ENCODE data around the gene CGA.

DNA sequence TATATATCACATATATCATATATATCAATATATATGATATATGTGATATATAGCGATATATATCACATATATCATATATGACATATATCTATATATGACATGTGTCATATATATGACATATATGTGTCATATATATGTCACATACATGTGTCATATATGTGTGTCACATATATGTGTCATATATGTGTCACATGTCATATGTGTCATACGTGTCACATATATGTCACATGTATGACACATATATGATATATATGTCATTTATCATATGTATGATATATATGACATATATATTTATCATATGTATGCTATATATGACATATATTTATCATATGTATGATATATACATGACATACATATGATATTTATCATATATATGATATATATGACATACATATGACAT lies 32.8 kb upstream of the CGA start:
- no peak for TF ChIP-seq POLR2A (IDR thresholded peaks at IDR 0.05)
- TF ChIP-seq, protein P1, sequence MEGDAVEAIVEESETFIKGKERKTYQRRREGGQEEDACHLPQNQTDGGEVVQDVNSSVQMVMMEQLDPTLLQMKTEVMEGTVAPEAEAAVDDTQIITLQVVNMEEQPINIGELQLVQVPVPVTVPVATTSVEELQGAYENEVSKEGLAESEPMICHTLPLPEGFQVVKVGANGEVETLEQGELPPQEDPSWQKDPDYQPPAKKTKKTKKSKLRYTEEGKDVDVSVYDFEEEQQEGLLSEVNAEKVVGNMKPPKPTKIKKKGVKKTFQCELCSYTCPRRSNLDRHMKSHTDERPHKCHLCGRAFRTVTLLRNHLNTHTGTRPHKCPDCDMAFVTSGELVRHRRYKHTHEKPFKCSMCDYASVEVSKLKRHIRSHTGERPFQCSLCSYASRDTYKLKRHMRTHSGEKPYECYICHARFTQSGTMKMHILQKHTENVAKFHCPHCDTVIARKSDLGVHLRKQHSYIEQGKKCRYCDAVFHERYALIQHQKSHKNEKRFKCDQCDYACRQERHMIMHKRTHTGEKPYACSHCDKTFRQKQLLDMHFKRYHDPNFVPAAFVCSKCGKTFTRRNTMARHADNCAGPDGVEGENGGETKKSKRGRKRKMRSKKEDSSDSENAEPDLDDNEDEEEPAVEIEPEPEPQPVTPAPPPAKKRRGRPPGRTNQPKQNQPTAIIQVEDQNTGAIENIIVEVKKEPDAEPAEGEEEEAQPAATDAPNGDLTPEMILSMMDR (IDR thresholded peaks at IDR 0.05), result no peak

Data from testis (tissue), 2 donors.